ENCODE data around the gene ANP32A. TPM values are rescaled to one million over a fixed set of nuclear protein-coding genes. Genes with fewer than 3 reads are reported as not detected.

Gene ANP32A
- total and polyA plus RNA-seq, 2 donors (not counting 1 experiment from before 2014, with no cell fraction given) = 47.7 to 53.1 TPM

DNA sequence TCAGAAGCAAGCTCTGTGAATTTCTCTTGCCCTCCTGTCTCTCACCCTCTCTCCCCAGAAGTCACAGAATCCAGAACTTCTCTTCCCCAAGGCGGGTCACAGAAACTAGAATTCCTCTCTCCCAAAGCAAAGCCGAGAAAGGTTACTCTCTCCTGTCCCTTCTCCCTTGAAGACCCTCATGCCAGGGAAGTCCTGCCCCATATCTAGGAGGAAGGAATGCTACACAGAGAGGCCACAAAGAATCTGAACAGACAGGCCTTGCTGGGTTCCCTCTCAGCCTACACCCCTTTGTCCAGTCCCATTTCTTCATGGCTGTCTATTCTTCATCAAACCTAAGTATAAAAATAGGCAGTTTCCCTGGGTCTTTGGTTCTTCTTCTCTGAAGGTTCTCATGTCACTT is 29.8 kb downstream of the ANP32A start:
- Histone ChIP-seq H3K27me3 (ENCODE audit: control insufficient read depth, insufficient read depth, low read length) (no peaks in the 10 kb centered on the region), H3K4me3 (replicated peaks in 1 of 4; ENCODE audit: control extremely low read depth in 1 of 4, insufficient read depth in 1 of 4, low read depth in 3 of 4, low read length in 4 of 4) (no peak overlapping the region), H3K9me3 (ENCODE audit: control insufficient read depth, insufficient read depth, low read depth, low read length) (no peaks in the 10 kb centered on the region), H2AFZ (ENCODE audit: low read length) (no peak overlapping the region), H3K36me3 (ENCODE audit: control insufficient read depth, insufficient read depth, low read length) (no peaks in the 10 kb centered on the region), H3K79me2 (ENCODE audit: control insufficient read depth, insufficient read depth, low read length) (peaks cover 27% of the 10 kb centered on the region), H4K20me1 (ENCODE audit: control insufficient read depth, extremely low read depth, insufficient read depth, low read length) (no peaks in the 10 kb centered on the region), H3K4me2 (ENCODE audit: extremely low read depth, insufficient read depth, low read length) (no peak overlapping the region), H3K9ac (ENCODE audit: insufficient read depth, low read length) (no peak overlapping the region), H3K4me1 (ENCODE audit: control insufficient read depth, extremely low read depth, insufficient read depth, low read length) (peaks cover 7% of the 10 kb centered on the region), H3K27ac (ENCODE audit: insufficient read depth, low read length) (no peak overlapping the region)
- no peak for DNase-seq (ENCODE audit: low read depth in 2 of 2)
- TF ChIP-seq, protein P1, sequence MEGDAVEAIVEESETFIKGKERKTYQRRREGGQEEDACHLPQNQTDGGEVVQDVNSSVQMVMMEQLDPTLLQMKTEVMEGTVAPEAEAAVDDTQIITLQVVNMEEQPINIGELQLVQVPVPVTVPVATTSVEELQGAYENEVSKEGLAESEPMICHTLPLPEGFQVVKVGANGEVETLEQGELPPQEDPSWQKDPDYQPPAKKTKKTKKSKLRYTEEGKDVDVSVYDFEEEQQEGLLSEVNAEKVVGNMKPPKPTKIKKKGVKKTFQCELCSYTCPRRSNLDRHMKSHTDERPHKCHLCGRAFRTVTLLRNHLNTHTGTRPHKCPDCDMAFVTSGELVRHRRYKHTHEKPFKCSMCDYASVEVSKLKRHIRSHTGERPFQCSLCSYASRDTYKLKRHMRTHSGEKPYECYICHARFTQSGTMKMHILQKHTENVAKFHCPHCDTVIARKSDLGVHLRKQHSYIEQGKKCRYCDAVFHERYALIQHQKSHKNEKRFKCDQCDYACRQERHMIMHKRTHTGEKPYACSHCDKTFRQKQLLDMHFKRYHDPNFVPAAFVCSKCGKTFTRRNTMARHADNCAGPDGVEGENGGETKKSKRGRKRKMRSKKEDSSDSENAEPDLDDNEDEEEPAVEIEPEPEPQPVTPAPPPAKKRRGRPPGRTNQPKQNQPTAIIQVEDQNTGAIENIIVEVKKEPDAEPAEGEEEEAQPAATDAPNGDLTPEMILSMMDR (conservative IDR thresholded peaks at IDR 0.05 in 1 of 2, IDR thresholded peaks at IDR 0.05 in 1 of 2; ENCODE audit: low read depth in 1 of 2, low read length in 2 of 2) = no peak
- TF ChIP-seq EZH2 (IDR thresholded peaks at IDR 0.05; ENCODE audit: low read length, missing control alignments) = no peak

DNA sequence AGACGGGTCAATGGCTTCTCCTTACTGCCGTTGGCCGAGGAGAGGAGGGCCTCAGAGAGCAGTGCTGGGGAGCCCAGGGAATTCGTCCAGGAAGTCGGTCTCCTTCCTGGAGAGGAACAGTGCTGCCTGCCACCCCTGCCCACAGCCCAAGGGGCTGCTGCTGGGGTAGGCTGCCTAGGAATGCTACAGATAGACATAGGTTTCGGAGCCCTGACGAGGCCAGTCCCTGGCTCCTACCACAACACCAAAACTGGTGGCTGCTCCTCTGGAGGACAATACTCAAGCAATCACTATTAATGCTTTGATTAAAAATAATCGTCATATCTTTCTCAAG is 30.5 kb downstream of the ANP32A start:
- no peak for TF ChIP-seq EZH2 (IDR thresholded peaks at IDR 0.05; ENCODE audit: low read length, missing control alignments)
- TF ChIP-seq, protein P1 (conservative IDR thresholded peaks at IDR 0.05 in 1 of 2, IDR thresholded peaks at IDR 0.05 in 1 of 2; ENCODE audit: low read depth in 1 of 2, low read length in 2 of 2) = no peak
- no peak overlapping the region for H2AFZ ChIP-seq (ENCODE audit: low read length)
- peaks cover 2% of the 10 kb centered on the region for H3K4me1 ChIP-seq (ENCODE audit: control insufficient read depth, extremely low read depth, insufficient read depth, low read length)
- no peaks in the 10 kb centered on the region for H3K9me3 ChIP-seq (ENCODE audit: control insufficient read depth, insufficient read depth, low read depth, low read length)
- H3K27ac ChIP-seq (ENCODE audit: insufficient read depth, low read length) = no peak overlapping the region
- no peaks in the 10 kb centered on the region for H3K27me3 ChIP-seq (ENCODE audit: control insufficient read depth, insufficient read depth, low read length)
- H4K20me1 ChIP-seq (ENCODE audit: control insufficient read depth, extremely low read depth, insufficient read depth, low read length) = no peaks in the 10 kb centered on the region
- H3K79me2 ChIP-seq (ENCODE audit: control insufficient read depth, insufficient read depth, low read length) = peaks cover 24% of the 10 kb centered on the region
- H3K4me3 ChIP-seq (replicated peaks in 1 of 4; ENCODE audit: control extremely low read depth in 1 of 4, insufficient read depth in 1 of 4, low read depth in 3 of 4, low read length in 4 of 4) = no peak overlapping the region
- no peak overlapping the region for H3K9ac ChIP-seq (ENCODE audit: insufficient read depth, low read length)
- no peak overlapping the region for H3K4me2 ChIP-seq (ENCODE audit: extremely low read depth, insufficient read depth, low read length)
- H3K36me3 ChIP-seq (ENCODE audit: control insufficient read depth, insufficient read depth, low read length) = peaks cover 3% of the 10 kb centered on the region
- no peak for DNase-seq (ENCODE audit: low read depth in 2 of 2)

DNA sequence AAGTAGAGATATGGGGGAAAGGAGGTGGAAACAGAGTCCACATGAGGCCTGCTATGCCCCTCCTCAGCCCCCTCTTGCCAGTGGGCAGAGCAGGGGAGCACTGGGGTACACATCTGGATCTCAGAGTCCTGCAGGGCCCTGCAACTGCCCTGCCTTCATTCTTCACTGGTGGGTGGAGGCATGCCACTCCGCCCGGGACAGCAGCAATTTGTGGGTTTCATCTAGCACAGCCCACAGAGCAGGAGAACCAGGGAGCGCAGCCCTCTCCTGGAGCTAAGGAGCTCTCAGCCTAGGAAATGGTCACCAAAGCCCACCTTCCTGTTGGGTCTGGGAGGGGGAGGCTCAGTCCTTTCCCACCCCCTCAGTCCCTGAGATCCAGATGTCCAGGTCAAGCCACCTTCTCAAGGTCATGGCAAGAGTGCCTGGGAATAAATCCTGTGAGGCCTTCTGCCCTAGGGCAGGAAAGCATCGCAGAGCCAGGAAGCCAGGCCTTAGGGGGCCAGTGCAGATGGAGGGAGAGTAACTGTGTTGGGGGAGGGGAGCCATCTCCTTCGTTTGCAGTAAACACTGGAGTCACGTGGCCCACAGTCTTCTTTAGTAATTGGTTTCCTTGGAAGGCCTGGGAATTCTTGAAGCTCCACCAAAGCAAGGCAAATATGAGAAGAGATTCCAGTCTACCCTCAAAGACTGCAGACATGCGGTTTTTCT is 31.0 kb downstream of the ANP32A start:
- H4K20me1 ChIP-seq (ENCODE audit: control insufficient read depth, extremely low read depth, insufficient read depth, low read length) = no peaks in the 10 kb centered on the region
- no peak overlapping the region for H3K4me2 ChIP-seq (ENCODE audit: extremely low read depth, insufficient read depth, low read length)
- no peak overlapping the region for H2AFZ ChIP-seq (ENCODE audit: low read length)
- H3K79me2 ChIP-seq (ENCODE audit: control insufficient read depth, insufficient read depth, low read length) = peaks cover 22% of the 10 kb centered on the region
- no peaks in the 10 kb centered on the region for H3K27me3 ChIP-seq (ENCODE audit: control insufficient read depth, insufficient read depth, low read length)
- TF ChIP-seq EZH2 (IDR thresholded peaks at IDR 0.05; ENCODE audit: low read length, missing control alignments) = no peak
- TF ChIP-seq, protein P1 (conservative IDR thresholded peaks at IDR 0.05 in 1 of 2, IDR thresholded peaks at IDR 0.05 in 1 of 2; ENCODE audit: low read depth in 1 of 2, low read length in 2 of 2) = no peak
- H3K27ac ChIP-seq (ENCODE audit: insufficient read depth, low read length) = peak overlapping the region; percentile 7
- H3K36me3 ChIP-seq (ENCODE audit: control insufficient read depth, insufficient read depth, low read length) = peaks cover 3% of the 10 kb centered on the region
- peak; percentile 60 to 77 for DNase-seq (ENCODE audit: low read depth in 2 of 2)
- peaks cover 2% of the 10 kb centered on the region for H3K4me1 ChIP-seq (ENCODE audit: control insufficient read depth, extremely low read depth, insufficient read depth, low read length)
- H3K9ac ChIP-seq (ENCODE audit: insufficient read depth, low read length) = no peak overlapping the region
- no peak overlapping the region for H3K4me3 ChIP-seq (replicated peaks in 1 of 4; ENCODE audit: control extremely low read depth in 1 of 4, insufficient read depth in 1 of 4, low read depth in 3 of 4, low read length in 4 of 4)
- no peaks in the 10 kb centered on the region for H3K9me3 ChIP-seq (ENCODE audit: control insufficient read depth, insufficient read depth, low read depth, low read length)
